ENCODE data around the gene GHR.

- TF ChIP-seq POLR2AphosphoS5 (IDR thresholded peaks at IDR 0.05) = no peak
- TF ChIP-seq CTCF (IDR thresholded peaks at IDR 0.05) = no peak
- TF ChIP-seq POLR2A (IDR thresholded peaks at IDR 0.05) = no peak
- no peak for TF ChIP-seq EP300 (IDR thresholded peaks at IDR 0.05)
Observed at GRCh38 chr5:42564689-42565356, 141.6 kb downstream of the GHR start.
